DND-41 (cell line): ENCODE results near the gene NDUFB11.

Source experiments
- ATAC-seq: fragments of 200-7000 bp; cut with Tn5 transposase; 3 replicates; pipeline ENCODE4 v1.9.1; 2021; ENCODE audit warnings: low read depth; ENCODE audit not compliant: insufficient read depth
- DNase-seq: peaks from one replicate; pipeline ENCODE4 v3.0.0-alpha.2; 2020
- H2AFZ ChIP-seq: 2 replicates; pipeline ENCODE4 v1.6.0; 2012; ENCODE audit warnings: low read depth, low read length
- H3K27ac ChIP-seq: 2 replicates; pipeline ENCODE4 v1.5.1; 2012; ENCODE audit warnings: low read length, inconsistent platforms
- H3K27me3 ChIP-seq: fragments of 200-600 bp; sonication (generic); 2 replicates; pipeline ENCODE4 v1.6.0; 2012; ENCODE audit warnings: low read length, mild to moderate bottlenecking, inconsistent platforms; ENCODE audit not compliant: insufficient read depth, poor library complexity
- H3K36me3 ChIP-seq: 2 replicates; pipeline ENCODE4 v1.5.1; 2012; ENCODE audit warnings: low read length, inconsistent platforms; ENCODE audit not compliant: insufficient read depth
- H3K4me1 ChIP-seq: 2 replicates; pipeline ENCODE4 v1.5.1; 2012; ENCODE audit warnings: mild to moderate bottlenecking, low read length; ENCODE audit not compliant: insufficient read depth
- H3K4me2 ChIP-seq: 2 replicates; pipeline ENCODE4 v1.6.0; 2012; ENCODE audit warnings: mild to moderate bottlenecking, moderate library complexity, low read length, inconsistent platforms; ENCODE audit not compliant: insufficient read depth
- H3K4me3 ChIP-seq, 2 experiments: fragments of 200-600 bp in 1 of 2; shearing (Covaris generic) in 1 of 2; 2 replicates each; pipeline ENCODE4 v1.5.1; 2012 to 2016; ENCODE audit warnings: inconsistent platforms in 2 of 2, low read length in 2 of 2, mild to moderate bottlenecking in 2 of 2, low read depth in 1 of 2, moderate library complexity in 1 of 2
- H3K79me2 ChIP-seq: 2 replicates; pipeline ENCODE4 v1.6.0; 2012; ENCODE audit warnings: low read length, inconsistent platforms; ENCODE audit not compliant: insufficient read depth
- H3K9ac ChIP-seq: 2 replicates; pipeline ENCODE4 v1.6.0; 2012; ENCODE audit warnings: low read depth, mild to moderate bottlenecking, inconsistent platforms, low read length, moderate library complexity
- H3K9me3 ChIP-seq: 2 replicates; pipeline ENCODE4 v1.5.1; 2012; ENCODE audit warnings: low read length, moderate library complexity, mild to moderate bottlenecking, inconsistent platforms; ENCODE audit not compliant: insufficient read depth, severe bottlenecking
- H4K20me1 ChIP-seq: 2 replicates; pipeline ENCODE4 v1.6.0; 2012; ENCODE audit warnings: low read length; ENCODE audit not compliant: insufficient read depth
- EZH2 ChIP-seq: IDR thresholded peaks from 3 replicates; pipeline ENCODE4 v1.6.1; 2012; ENCODE audit warnings: borderline replicate concordance, low read depth, mild to moderate bottlenecking, moderate library complexity, low read length, inconsistent platforms; ENCODE audit not compliant: severe bottlenecking
- TF ChIP-seq, protein P1 (sequence below): IDR thresholded peaks from 2 replicates; pipeline ENCODE4 v1.5.1; 2012; ENCODE audit warnings: borderline replicate concordance, low read length, moderate library complexity, mild to moderate bottlenecking; ENCODE audit not compliant: poor library complexity, severe bottlenecking; ENCODE audit errors: extremely low read depth

NDUFB11 gene

DNA sequence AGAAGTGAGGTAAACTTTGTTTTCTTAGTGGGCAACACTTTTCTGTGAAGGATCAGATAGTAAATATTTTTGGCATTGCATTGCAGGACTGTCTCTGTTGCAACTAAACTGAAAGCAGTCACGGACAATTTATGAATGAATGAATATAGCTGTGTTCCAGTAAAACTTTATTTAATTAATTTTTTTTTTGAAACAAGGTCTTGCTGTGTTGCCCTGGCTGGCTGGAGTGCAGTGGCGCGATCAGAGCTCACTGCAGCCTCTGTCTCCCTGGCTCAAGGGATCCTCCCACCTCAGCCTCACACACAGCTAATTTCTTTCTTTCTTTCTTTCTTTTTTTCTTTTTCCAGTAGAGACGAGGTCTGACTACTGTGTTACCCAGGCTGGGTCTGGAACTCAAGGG lies 16.3 kb upstream of the NDUFB11 start:
- H3K27ac ChIP-seq, result no peak overlapping the region
- H3K9me3 ChIP-seq, result no peaks in the 10 kb centered on the region
- H3K36me3 ChIP-seq, result peaks cover 28% of the 10 kb centered on the region
- peaks cover 85% of the 10 kb centered on the region for H3K79me2 ChIP-seq
- no peaks in the 10 kb centered on the region for H3K27me3 ChIP-seq
- ATAC-seq (no peak), DNase-seq (no peak)
- no peak overlapping the region for H2AFZ ChIP-seq
- H3K4me1 ChIP-seq, result no peaks in the 10 kb centered on the region
- no peak overlapping the region for H3K4me3 ChIP-seq
- peaks cover 28% of the 10 kb centered on the region for H4K20me1 ChIP-seq
- TF ChIP-seq, protein P1, sequence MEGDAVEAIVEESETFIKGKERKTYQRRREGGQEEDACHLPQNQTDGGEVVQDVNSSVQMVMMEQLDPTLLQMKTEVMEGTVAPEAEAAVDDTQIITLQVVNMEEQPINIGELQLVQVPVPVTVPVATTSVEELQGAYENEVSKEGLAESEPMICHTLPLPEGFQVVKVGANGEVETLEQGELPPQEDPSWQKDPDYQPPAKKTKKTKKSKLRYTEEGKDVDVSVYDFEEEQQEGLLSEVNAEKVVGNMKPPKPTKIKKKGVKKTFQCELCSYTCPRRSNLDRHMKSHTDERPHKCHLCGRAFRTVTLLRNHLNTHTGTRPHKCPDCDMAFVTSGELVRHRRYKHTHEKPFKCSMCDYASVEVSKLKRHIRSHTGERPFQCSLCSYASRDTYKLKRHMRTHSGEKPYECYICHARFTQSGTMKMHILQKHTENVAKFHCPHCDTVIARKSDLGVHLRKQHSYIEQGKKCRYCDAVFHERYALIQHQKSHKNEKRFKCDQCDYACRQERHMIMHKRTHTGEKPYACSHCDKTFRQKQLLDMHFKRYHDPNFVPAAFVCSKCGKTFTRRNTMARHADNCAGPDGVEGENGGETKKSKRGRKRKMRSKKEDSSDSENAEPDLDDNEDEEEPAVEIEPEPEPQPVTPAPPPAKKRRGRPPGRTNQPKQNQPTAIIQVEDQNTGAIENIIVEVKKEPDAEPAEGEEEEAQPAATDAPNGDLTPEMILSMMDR, result no peak
- no peak for TF ChIP-seq EZH2
- H3K4me2 ChIP-seq, result no peak overlapping the region
- H3K9ac ChIP-seq, result no peak overlapping the region

DNA sequence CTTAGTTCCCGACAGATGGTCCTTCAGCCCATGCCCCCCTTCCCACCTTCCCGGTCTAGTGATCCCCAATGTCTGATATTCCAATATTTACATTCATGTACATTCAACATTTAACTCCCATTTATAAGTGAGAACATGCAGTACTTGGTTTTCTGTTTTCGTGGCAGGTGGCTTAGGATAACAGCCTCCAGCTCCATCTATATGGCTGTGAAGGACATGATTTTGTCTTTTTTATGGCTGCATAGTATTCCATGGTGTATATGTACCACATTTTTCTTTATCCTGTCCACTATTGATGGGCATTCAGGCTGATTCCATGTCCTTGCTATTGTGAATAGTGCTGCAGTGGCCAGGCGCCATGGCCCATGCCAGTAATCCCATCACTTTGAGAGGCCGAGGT lies 14.3 kb upstream of the NDUFB11 start:
- Histone ChIP-seq H3K4me1 (no peaks in the 10 kb centered on the region), H2AFZ (no peak overlapping the region), H3K4me3 (no peak overlapping the region), H3K79me2 (peaks cover 87% of the 10 kb centered on the region), H3K9me3 (no peaks in the 10 kb centered on the region), H3K27me3 (no peaks in the 10 kb centered on the region), H3K36me3 (peaks cover 34% of the 10 kb centered on the region), H3K4me2 (no peak overlapping the region), H3K27ac (no peak overlapping the region), H4K20me1 (peaks cover 31% of the 10 kb centered on the region), H3K9ac (no peak overlapping the region)
- no peak for TF ChIP-seq EZH2
- TF ChIP-seq, protein P1, result no peak
- no peak for DNase-seq
- ATAC-seq, result no peak

DNA sequence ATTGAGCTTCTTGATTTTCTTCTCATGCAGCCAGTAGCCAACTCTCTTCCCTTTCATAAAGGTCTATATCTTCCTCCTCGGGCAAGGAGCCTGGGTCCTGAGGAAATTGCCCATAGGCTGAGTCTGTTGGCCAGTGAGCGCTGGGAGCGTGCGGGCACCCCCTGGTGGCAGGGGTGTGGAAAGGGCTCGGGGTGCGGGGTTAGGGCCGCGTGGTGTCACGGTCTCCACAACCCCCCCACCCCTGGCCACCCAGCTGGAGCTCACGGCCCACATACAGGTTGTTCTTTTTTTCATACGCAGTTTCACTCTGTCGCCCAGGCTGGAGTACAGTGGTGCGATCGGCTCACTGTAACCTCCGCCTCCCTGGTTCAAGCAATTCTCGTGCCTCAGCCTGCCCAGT lies 13.6 kb upstream of the NDUFB11 start:
- DNase-seq (no peak), ATAC-seq (no peak)
- Histone ChIP-seq H3K4me1 (no peaks in the 10 kb centered on the region), H3K4me2 (no peak overlapping the region), H3K27ac (no peak overlapping the region), H3K27me3 (no peaks in the 10 kb centered on the region), H3K79me2 (peaks cover 90% of the 10 kb centered on the region), H3K9ac (no peak overlapping the region), H3K9me3 (no peaks in the 10 kb centered on the region), H2AFZ (no peak overlapping the region), H3K36me3 (peaks cover 41% of the 10 kb centered on the region), H4K20me1 (peaks cover 31% of the 10 kb centered on the region), H3K4me3 (no peak overlapping the region)
- TF ChIP-seq, protein P1, result no peak
- no peak for TF ChIP-seq EZH2
